HUES48 (cell line): ENCODE measurements around the gene CEP131.

ENCODE experiments used
- H3K27ac ChIP-seq: one replicate; pipeline ENCODE4 v1.7.0; 2013; ENCODE audit warnings: low read depth, low read length, inconsistent platforms
- H3K27me3 ChIP-seq: 2 replicates; pipeline ENCODE4 v1.6.1; 2013; ENCODE audit warnings: mild to moderate bottlenecking, low read length; ENCODE audit not compliant: control insufficient read depth, insufficient read depth
- H3K36me3 ChIP-seq: 2 replicates; pipeline ENCODE4 v1.6.1; 2013; ENCODE audit warnings: low read length; ENCODE audit not compliant: control insufficient read depth, insufficient read depth
- H3K4me1 ChIP-seq: 2 replicates; pipeline ENCODE4 v1.6.1; 2013; ENCODE audit warnings: mild to moderate bottlenecking, low read length; ENCODE audit not compliant: control insufficient read depth, insufficient read depth
- H3K4me3 ChIP-seq: 2 replicates; pipeline ENCODE4 v1.5.1; 2013; ENCODE audit warnings: mild to moderate bottlenecking, low read depth, low read length
- H3K9ac ChIP-seq: 2 replicates; pipeline ENCODE4 v1.6.1; 2013; ENCODE audit warnings: mild to moderate bottlenecking, low read depth, low read length, moderate library complexity
- H3K9me3 ChIP-seq: 2 replicates; pipeline ENCODE4 v1.6.1; 2013; ENCODE audit warnings: low read length; ENCODE audit not compliant: control insufficient read depth, insufficient read depth

CEP131 gene

DNA sequence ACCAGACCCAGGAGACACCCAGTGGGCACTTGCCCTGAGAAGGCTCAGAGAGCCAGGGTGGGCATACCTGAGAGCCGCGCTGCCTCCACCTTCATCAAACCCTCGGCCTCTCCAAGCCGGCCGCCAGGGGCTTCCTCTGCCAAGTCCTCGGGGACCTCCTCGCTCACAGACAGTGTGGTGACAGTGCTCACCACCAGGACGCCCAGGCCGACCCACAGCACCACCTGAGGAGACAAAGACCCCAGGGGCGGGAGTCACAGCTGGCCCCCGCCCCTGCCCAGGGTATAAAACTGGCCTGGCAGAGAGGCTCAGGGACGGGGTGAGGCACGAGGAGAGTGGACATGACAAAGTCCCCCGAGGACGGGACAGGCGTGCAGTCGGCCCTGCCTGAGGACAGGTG is 37.4 kb upstream of the CEP131 start:
- H3K27ac ChIP-seq: no peak overlapping the region

GRCh38 chr17:81259058-81259605 is 36.4 kb upstream of the CEP131 start:
- no peak overlapping the region for H3K4me3 ChIP-seq
- H3K27ac ChIP-seq: no peak overlapping the region
- H3K4me1 ChIP-seq: no peaks in the 10 kb centered on the region
- H3K36me3 ChIP-seq: peaks cover 22% of the 10 kb centered on the region
- H3K9me3 ChIP-seq: no peaks in the 10 kb centered on the region
- no peak overlapping the region for H3K9ac ChIP-seq
- H3K27me3 ChIP-seq: no peaks in the 10 kb centered on the region

More for the DNA sequence above, 37.4 kb upstream of the CEP131 start:
- H3K4me3 ChIP-seq: no peak overlapping the region
- H3K4me1 ChIP-seq: no peaks in the 10 kb centered on the region
- H3K27me3 ChIP-seq: no peaks in the 10 kb centered on the region
- H3K9ac ChIP-seq: no peak overlapping the region
- H3K9me3 ChIP-seq: no peaks in the 10 kb centered on the region
- H3K36me3 ChIP-seq: peaks cover 22% of the 10 kb centered on the region

DNA sequence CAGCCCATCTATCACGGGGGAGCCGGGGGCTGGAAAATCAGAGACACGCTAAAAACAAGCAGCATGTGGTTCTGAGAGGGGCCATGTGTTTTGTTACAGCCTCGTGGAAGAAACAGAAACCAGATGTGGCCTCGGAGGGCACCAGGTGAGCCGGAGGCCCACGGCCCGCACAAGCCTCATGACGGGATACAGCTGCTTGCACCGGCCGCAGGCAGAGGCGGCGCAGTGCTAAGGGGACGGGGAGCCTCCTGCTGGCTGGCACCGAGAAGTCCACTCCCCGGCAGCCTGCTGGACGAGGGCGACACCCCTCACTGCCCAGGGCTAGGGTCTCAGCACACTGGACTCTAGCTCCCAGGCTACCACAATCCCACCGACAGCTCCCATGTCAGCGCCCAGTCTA is 35.5 kb upstream of the CEP131 start:
- peaks cover 22% of the 10 kb centered on the region for H3K36me3 ChIP-seq

GRCh38 chr17:81257533-81257932 is 34.8 kb upstream of the CEP131 start:
- no peak overlapping the region for H3K9ac ChIP-seq

More for the DNA sequence above, 35.5 kb upstream of the CEP131 start:
- no peak overlapping the region for H3K9ac ChIP-seq
- H3K27ac ChIP-seq: no peak overlapping the region
- no peaks in the 10 kb centered on the region for H3K4me1 ChIP-seq
- no peaks in the 10 kb centered on the region for H3K27me3 ChIP-seq
- H3K9me3 ChIP-seq: no peaks in the 10 kb centered on the region
- no peak overlapping the region for H3K4me3 ChIP-seq

GRCh38 chr17:81256616-81257015 is 33.9 kb upstream of the CEP131 start:
- H3K36me3 ChIP-seq: peaks cover 24% of the 10 kb centered on the region
- H3K4me3 ChIP-seq: no peak overlapping the region
- no peak overlapping the region for H3K9ac ChIP-seq
- H3K27ac ChIP-seq: no peak overlapping the region
- no peaks in the 10 kb centered on the region for H3K27me3 ChIP-seq
- H3K4me1 ChIP-seq: no peaks in the 10 kb centered on the region
- no peaks in the 10 kb centered on the region for H3K9me3 ChIP-seq

More at GRCh38 chr17:81257533-81257932, 34.8 kb upstream of the CEP131 start:
- H3K4me1 ChIP-seq: no peaks in the 10 kb centered on the region
- no peaks in the 10 kb centered on the region for H3K27me3 ChIP-seq
- no peak overlapping the region for H3K27ac ChIP-seq
- no peak overlapping the region for H3K4me3 ChIP-seq
- peaks cover 26% of the 10 kb centered on the region for H3K36me3 ChIP-seq
- H3K9me3 ChIP-seq: no peaks in the 10 kb centered on the region

DNA sequence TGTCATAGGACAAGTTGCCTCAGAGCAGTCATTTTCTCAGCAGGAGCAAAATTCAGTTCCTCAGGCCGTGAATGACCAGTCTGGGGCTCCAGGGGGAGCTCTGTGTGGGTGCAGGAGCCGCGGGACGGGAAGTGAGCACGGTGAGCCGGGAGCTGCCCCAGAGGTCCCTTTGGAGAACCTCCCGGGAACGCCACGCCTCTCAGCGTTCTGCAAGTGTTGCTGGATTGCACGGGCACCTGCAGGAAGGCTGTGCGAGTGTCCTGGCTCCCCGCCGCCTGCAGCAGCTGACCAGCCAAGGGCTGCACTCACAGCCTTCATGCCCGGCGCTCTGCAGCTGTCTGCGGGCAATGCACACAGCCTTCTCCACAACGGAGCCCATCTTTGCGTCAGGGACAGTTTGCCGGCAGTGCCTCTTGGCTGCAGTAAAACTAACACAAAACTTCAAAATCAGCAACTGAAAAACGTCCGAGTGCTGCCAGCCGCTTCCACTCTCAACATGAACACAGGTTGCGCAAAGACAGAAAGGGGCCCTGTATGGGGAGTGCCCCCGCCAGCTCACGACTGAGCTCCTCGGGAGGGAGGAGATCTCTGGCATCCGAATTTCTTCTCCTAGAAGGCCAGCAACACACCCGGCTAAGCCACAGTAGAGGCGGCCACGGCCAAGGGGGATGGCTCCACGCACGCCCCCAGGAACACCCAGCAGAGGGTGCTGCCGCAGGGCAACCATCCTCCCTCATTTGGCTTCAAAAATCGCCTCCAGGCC is 32.4 kb upstream of the CEP131 start:
- Histone ChIP-seq H3K9me3 (no peaks in the 10 kb centered on the region), H3K4me3 (no peak overlapping the region), H3K36me3 (peaks cover 19% of the 10 kb centered on the region), H3K4me1 (no peaks in the 10 kb centered on the region), H3K9ac (no peak overlapping the region), H3K27ac (no peak overlapping the region), H3K27me3 (no peaks in the 10 kb centered on the region)

DNA sequence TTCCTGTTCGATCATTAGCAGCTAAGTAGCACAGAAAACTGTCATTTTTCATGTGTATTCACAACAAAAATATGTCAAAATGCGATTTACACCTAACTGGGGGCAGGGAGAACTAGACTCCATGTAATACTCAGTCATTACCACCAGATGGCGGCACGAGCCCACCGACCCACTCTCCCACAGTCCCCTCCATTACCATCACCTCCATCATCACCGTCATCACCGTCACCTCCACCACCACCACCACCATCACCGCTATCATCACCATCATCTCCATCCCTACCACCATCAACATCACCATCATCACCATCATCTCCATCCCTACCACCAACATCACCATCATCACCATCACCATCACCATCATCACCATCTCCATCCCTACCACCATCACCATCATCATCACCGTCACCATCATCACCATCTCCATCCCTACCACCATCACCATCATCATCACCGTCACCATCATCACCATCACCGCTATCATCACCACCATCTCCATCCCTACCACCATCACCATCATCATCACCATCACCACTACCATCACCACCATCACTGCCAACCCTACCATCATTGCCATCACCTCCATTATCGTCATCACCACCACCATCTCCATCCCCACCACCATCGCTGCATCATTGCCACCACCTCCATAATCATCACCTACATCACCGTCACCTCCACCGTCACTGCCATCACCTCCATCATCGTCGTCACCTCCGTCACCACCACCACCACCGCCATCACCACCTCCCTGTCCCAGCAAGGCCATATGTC is 30.8 kb upstream of the CEP131 start:
- H3K27ac ChIP-seq: no peak overlapping the region
- H3K36me3 ChIP-seq: peaks cover 7% of the 10 kb centered on the region; the same call in 1 of the 2 replicates
- no peaks in the 10 kb centered on the region for H3K9me3 ChIP-seq

DNA sequence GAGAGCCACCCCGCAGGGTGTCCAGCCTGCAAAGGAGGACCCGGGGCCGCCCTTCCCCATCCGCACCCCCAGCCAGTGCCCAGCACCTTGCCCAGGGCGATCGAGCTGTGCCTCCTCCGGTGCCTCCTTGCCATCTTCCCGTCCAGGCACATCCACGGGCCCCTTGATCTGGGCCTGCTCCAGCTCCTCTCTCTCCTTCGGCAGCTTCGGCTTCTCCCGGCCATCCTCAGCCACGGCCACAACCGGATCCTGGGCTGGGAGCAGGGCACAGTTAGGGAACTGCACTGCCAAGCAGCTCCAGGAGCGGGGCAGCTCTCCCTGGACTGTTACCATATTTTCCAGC is 30.2 kb upstream of the CEP131 start:
- Histone ChIP-seq H3K4me3 (no peak overlapping the region), H3K4me1 (no peaks in the 10 kb centered on the region), H3K27me3 (no peaks in the 10 kb centered on the region), H3K36me3 (peaks cover 7% of the 10 kb centered on the region; the same call in 1 of the 2 replicates), H3K9me3 (no peaks in the 10 kb centered on the region), H3K27ac (no peak overlapping the region), H3K9ac (no peak overlapping the region)

More for the DNA sequence above, 30.8 kb upstream of the CEP131 start:
- Histone ChIP-seq H3K27me3 (no peaks in the 10 kb centered on the region), H3K9ac (no peak overlapping the region), H3K4me1 (no peaks in the 10 kb centered on the region), H3K4me3 (no peak overlapping the region)

DNA sequence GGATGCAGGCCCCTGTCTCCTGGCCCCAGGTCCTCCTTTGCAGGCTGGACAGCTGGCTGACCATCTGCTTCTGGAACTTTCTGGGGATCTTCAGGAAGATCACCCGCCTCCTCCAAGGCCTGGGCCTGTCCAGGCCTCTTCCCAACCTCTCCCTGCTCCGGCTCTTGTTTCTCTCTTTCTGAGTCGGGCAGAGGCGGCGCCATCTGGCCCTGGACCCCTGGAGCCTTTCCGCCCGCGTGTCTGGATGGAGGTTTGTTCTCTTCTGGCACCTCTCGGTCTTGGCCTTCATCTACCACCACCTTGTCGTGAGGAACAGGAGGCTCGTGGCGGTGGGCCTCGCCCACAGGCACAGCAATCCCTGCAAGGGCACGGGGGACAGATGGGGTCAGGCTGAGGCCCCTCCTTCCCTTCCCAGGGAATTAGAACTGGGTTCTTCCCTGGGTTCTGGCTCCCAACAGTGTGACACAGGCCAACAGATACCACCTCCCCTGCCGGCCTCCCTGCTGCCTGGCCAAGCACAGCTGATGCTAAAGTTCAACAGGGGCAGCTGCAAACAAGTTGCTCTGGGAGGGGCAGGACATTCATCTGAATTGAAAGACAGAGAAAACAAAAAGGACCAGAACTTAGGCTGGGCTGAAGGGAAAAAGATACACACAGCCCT is 29.7 kb upstream of the CEP131 start:
- peaks cover 7% of the 10 kb centered on the region; the same call in 1 of the 2 replicates for H3K36me3 ChIP-seq
- H3K4me3 ChIP-seq: no peak overlapping the region
- no peak overlapping the region for H3K9ac ChIP-seq
- no peaks in the 10 kb centered on the region for H3K27me3 ChIP-seq
- no peaks in the 10 kb centered on the region for H3K9me3 ChIP-seq
- H3K4me1 ChIP-seq: no peaks in the 10 kb centered on the region
- H3K27ac ChIP-seq: no peak overlapping the region

DNA sequence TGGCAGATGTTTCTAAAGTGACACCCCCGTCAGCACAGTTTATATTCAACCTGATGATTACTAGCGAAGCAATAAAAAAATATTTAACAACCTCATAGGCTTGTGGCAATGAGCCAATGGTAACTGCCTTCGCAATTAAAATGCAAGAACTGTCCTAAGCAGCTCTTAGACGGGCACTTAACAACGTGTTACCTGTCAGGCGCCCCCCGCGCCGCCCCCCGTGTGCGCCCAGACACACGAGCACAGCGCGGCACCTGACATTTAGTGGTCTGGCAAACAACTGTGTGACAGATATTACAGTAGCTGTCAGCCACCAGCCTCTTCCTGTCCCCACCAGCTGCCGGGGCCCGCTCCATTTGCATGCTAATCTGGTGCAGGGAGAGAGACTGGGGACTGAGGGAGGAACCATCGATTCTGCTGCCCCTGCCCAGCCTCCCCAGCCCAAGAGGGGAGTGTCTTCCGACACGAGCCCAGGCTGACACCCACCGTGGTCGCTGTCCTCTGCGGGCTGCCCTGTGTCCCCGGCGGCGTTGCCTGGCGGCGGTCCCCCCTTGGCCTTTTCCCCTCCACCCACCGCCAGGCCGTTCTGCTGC is 29.0 kb upstream of the CEP131 start:
- Histone ChIP-seq H3K4me3 (no peak overlapping the region), H3K4me1 (no peaks in the 10 kb centered on the region), H3K9me3 (no peaks in the 10 kb centered on the region), H3K36me3 (peaks cover 7% of the 10 kb centered on the region; the same call in 1 of the 2 replicates), H3K27ac (no peak overlapping the region), H3K9ac (no peak overlapping the region), H3K27me3 (no peaks in the 10 kb centered on the region)
